ENCODE measurements around the gene FMO2.

DNA sequence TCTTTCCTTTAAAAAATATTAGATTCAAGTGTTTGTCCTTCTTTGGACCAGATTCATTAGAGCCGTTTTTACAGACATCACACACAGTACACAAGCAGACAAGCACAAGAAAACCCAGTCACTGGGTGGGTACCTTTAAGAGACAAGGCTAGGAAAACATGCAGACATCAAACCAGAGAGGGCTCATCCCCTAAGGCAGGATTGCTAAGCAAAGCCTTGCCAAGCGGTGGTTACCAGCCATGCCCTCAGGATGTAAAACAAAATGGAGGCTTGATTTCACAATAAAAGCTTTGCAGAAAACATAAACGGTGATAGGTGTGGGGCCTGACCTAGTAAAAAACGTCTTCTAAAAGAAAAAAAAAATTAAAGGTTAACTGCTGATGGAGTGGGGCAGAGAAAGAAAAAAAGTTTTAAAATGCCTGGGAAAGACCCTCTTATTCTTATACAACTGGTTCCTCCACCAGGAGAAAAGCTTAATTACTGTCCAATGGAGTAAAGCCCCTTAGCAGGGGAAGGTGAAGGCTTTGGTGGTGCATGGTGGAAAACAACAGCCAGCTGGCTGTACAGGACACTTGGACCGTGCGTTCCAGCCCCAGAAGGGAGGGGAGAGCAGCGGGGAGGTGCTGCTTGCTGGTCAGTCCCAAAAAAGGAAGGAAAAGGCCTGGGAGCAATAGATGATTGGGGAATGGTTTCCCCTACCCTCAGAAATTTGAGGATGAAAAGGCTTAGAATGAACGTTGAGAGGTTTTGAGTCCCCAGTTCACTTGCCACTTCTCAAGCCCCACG is 32.8 kb downstream of the FMO2 start:
- no peak for TF ChIP-seq ZNF274 (IDR thresholded peaks at IDR 0.05; ENCODE audit: low read depth, low read length)
- TF ChIP-seq YY1 (IDR thresholded peaks at IDR 0.05; ENCODE audit: insufficient read depth, insufficient read length) = no peak
